ENCODE results near the gene ADAMTS16. TPM values are rescaled to one million over a fixed set of nuclear protein-coding genes. Genes with fewer than 3 reads are reported as not detected.

The ADAMTS16 gene
- total RNA-seq, 3 donors from 2014 or later (not counting 1 experiment from before 2014, with no cell fraction given): not detected

GRCh38 chr5:5257353-5257752 is 117.2 kb downstream of the ADAMTS16 start:
- no peak overlapping the region for H3K4me3 ChIP-seq (ENCODE audit: low read length)
- H3K27ac Mint-ChIP-seq: no peak overlapping the region
- ATAC-seq (no peak), DNase-seq (no peak)
- no peak for TF ChIP-seq CTCF (IDR thresholded peaks at IDR 0.05)
- no peaks in the 10 kb centered on the region for H3K4me1 Mint-ChIP-seq
- H3K36me3 Mint-ChIP-seq: no peaks in the 10 kb centered on the region
- 91% methylated on average over 5 of the region's 5 CpGs for WGBS (ENCODE audit: insufficient coverage)
- no peak overlapping the region for H3K27ac ChIP-seq (ENCODE audit: low read length)
- no peaks in the 10 kb centered on the region for H3K9me3 ChIP-seq (ENCODE audit: control insufficient read depth, insufficient read depth, low read length)
- H3K27me3 Mint-ChIP-seq (ENCODE audit: low read depth in 2 of 2): no peaks in the 10 kb centered on the region
- H3K36me3 ChIP-seq (ENCODE audit: control insufficient read depth, insufficient read depth, low read length): no peaks in the 10 kb centered on the region
- H3K4me1 ChIP-seq (ENCODE audit: control insufficient read depth, insufficient read depth, low read length): no peaks in the 10 kb centered on the region
- H3K27me3 ChIP-seq (ENCODE audit: control insufficient read depth, insufficient read depth, low read length): no peaks in the 10 kb centered on the region
- H3K9me3 Mint-ChIP-seq: peaks cover 9 to 12% of the 10 kb centered on the region in 2 donors
- no peak overlapping the region for H3K4me3 Mint-ChIP-seq
- intact Hi-C loops (cut with micrococcal nuclease): no loop called here

- WGBS (ENCODE audit: insufficient coverage): 85% methylated on average over 1 of the region's 1 CpG
- Histone ChIP-seq H3K27ac (ENCODE audit: low read length) (no peak overlapping the region), H3K27me3 (ENCODE audit: control insufficient read depth, insufficient read depth, low read length) (no peaks in the 10 kb centered on the region), H3K36me3 (ENCODE audit: control insufficient read depth, insufficient read depth, low read length) (no peaks in the 10 kb centered on the region), H3K4me1 (ENCODE audit: control insufficient read depth, insufficient read depth, low read length) (no peaks in the 10 kb centered on the region), H3K9me3 (ENCODE audit: control insufficient read depth, insufficient read depth, low read length) (no peaks in the 10 kb centered on the region), H3K4me3 (ENCODE audit: low read length) (no peak overlapping the region)
- H3K36me3 Mint-ChIP-seq: no peaks in the 10 kb centered on the region
- H3K27ac Mint-ChIP-seq: no peak overlapping the region
- intact Hi-C loops (cut with micrococcal nuclease): no loop called here
- TF ChIP-seq CTCF (IDR thresholded peaks at IDR 0.05): no peak
- no peak for ATAC-seq
- H3K9me3 Mint-ChIP-seq: peaks cover 9 to 12% of the 10 kb centered on the region in 2 donors
- H3K4me1 Mint-ChIP-seq: no peaks in the 10 kb centered on the region
- no peaks in the 10 kb centered on the region for H3K27me3 Mint-ChIP-seq (ENCODE audit: low read depth in 2 of 2)
- H3K4me3 Mint-ChIP-seq: no peak overlapping the region
- no peak for DNase-seq
Measured at GRCh38 chr5:5258564-5258963, 118.4 kb downstream of the ADAMTS16 start.

GRCh38 chr5:5264727-5265126 is 124.6 kb downstream of the ADAMTS16 start:
- Mint-ChIP-seq H3K36me3 (no peaks in the 10 kb centered on the region), H3K9me3 (peaks cover 0 to 2% of the 10 kb centered on the region in 2 donors), H3K4me3 (no peak overlapping the region), H3K27me3 (ENCODE audit: low read depth in 2 of 2) (no peaks in the 10 kb centered on the region), H3K4me1 (no peaks in the 10 kb centered on the region), H3K27ac (no peak overlapping the region)
- Histone ChIP-seq H3K36me3 (ENCODE audit: control insufficient read depth, insufficient read depth, low read length) (no peaks in the 10 kb centered on the region), H3K27me3 (ENCODE audit: control insufficient read depth, insufficient read depth, low read length) (no peaks in the 10 kb centered on the region), H3K27ac (ENCODE audit: low read length) (no peak overlapping the region), H3K4me3 (ENCODE audit: low read length) (no peak overlapping the region), H3K4me1 (ENCODE audit: control insufficient read depth, insufficient read depth, low read length) (no peaks in the 10 kb centered on the region), H3K9me3 (ENCODE audit: control insufficient read depth, insufficient read depth, low read length) (peaks cover 3% of the 10 kb centered on the region)
- no peak for TF ChIP-seq CTCF (IDR thresholded peaks at IDR 0.05)
- DNase-seq: no peak
- intact Hi-C loops (cut with micrococcal nuclease): no loop called here
- ATAC-seq: no peak
- WGBS (ENCODE audit: insufficient coverage): 84% methylated on average over 3 of the region's 3 CpGs

- no peak for TF ChIP-seq CTCF (IDR thresholded peaks at IDR 0.05)
- peaks cover 0 to 2% of the 10 kb centered on the region in 2 donors for H3K9me3 Mint-ChIP-seq
- DNase-seq: no peak
- no peaks in the 10 kb centered on the region for H3K4me1 Mint-ChIP-seq
- Histone ChIP-seq H3K27ac (ENCODE audit: low read length) (no peak overlapping the region), H3K36me3 (ENCODE audit: control insufficient read depth, insufficient read depth, low read length) (no peaks in the 10 kb centered on the region), H3K9me3 (ENCODE audit: control insufficient read depth, insufficient read depth, low read length) (peaks cover 3% of the 10 kb centered on the region), H3K27me3 (ENCODE audit: control insufficient read depth, insufficient read depth, low read length) (no peaks in the 10 kb centered on the region), H3K4me3 (ENCODE audit: low read length) (no peak overlapping the region), H3K4me1 (ENCODE audit: control insufficient read depth, insufficient read depth, low read length) (no peaks in the 10 kb centered on the region)
- no peaks in the 10 kb centered on the region for H3K36me3 Mint-ChIP-seq
- H3K27me3 Mint-ChIP-seq (ENCODE audit: low read depth in 2 of 2): no peaks in the 10 kb centered on the region
- no peak overlapping the region for H3K27ac Mint-ChIP-seq
- no peak overlapping the region for H3K4me3 Mint-ChIP-seq
- intact Hi-C loops (cut with micrococcal nuclease): no loop called here
- no peak for ATAC-seq
- WGBS (ENCODE audit: insufficient coverage): 88% methylated on average over 6 of the region's 6 CpGs
Measured at GRCh38 chr5:5266297-5266696, 126.2 kb downstream of the ADAMTS16 start.

All from natural killer cell (primary cell).